ENCODE results near the gene HMX3.

The HMX3 gene

DNA sequence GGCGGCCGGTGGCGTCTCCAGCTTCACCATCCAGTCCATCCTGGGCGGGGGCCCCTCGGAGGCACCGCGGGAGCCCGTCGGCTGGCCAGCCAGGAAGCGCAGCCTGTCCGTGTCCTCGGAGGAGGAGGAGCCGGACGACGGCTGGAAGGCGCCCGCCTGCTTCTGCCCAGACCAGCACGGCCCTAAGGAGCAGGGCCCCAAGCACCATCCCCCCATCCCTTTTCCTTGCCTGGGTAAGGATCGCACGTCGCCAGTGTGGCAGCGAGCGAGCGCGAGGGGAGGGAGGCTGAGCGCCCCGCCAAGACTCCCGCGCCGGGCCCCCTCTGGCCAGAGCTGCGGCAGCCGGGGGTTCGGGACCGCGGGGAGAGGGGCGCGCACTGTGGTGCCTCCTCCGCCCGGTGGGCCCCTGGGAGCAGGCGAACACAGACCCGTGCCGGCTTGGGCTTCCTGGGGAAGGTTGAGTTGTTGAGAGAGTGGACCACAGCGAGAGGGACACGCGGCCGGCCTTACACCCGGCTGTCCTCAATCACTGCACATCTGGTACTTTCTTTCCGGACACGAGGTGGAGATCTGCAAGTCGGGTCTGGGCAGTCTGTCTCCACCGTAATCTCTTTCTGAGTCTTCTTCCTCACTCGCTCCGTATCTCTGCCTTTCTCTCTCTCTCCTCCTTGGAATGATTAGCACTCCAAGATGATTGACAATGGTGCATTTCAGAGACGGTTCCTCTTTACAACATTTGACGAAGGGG lies 12.8 kb downstream of the HMX3 start:
- H3K27ac Mint-ChIP-seq: peak overlapping the region; percentile 76
- peak overlapping the region; percentile 60 for H3K4me3 Mint-ChIP-seq

DNA sequence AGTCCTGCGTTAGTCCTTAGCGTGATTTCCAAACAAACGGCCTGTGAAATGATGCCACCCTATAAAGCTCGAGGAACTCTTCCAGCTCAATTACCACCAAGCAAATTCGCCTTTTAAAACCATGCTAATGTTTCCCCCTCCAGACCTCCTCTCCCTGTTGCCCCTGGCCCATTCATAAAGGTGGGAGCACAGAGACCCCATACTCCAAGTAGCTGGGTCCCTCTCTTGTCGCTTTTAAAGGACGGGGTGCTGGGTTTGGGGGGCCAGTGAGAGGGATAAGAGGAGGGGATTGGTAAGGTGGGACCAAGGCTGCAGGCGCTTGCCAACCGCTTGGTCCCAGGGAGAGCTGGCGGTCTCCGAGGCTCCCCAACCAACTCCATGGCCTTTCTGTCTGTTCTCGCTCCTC lies 13.4 kb downstream of the HMX3 start:
- Mint-ChIP-seq H3K4me1 (peaks cover 72% of the 10 kb centered on the region), H3K4me3 (peak overlapping the region; percentile 60), H3K9me3 (no peaks in the 10 kb centered on the region), H3K27ac (peak overlapping the region; percentile 76), H3K36me3 (peaks cover 15% of the 10 kb centered on the region), H3K27me3 (peaks cover 76% of the 10 kb centered on the region)
- no peak for DNase-seq
- CTCF ChIA-PET: interaction anchor here (0.9 to 3.4 kb wide), 6 partner anchors 8 to 1008 kb away, joined by 3 to 16 read pairs (median 3); no protein-coding TSS in a partner anchor

More for the DNA sequence above, 12.8 kb downstream of the HMX3 start:
- DNase-seq: no peak
- CTCF ChIA-PET: interaction anchor here (1.0 to 3.4 kb wide), 4 partner anchors 8 to 232 kb away, joined by 3 to 16 read pairs (median 4); no protein-coding TSS in a partner anchor
- Mint-ChIP-seq H3K9me3 (no peaks in the 10 kb centered on the region), H3K27me3 (peaks cover 81% of the 10 kb centered on the region), H3K4me1 (peaks cover 71% of the 10 kb centered on the region), H3K36me3 (peaks cover 13% of the 10 kb centered on the region)

DNA sequence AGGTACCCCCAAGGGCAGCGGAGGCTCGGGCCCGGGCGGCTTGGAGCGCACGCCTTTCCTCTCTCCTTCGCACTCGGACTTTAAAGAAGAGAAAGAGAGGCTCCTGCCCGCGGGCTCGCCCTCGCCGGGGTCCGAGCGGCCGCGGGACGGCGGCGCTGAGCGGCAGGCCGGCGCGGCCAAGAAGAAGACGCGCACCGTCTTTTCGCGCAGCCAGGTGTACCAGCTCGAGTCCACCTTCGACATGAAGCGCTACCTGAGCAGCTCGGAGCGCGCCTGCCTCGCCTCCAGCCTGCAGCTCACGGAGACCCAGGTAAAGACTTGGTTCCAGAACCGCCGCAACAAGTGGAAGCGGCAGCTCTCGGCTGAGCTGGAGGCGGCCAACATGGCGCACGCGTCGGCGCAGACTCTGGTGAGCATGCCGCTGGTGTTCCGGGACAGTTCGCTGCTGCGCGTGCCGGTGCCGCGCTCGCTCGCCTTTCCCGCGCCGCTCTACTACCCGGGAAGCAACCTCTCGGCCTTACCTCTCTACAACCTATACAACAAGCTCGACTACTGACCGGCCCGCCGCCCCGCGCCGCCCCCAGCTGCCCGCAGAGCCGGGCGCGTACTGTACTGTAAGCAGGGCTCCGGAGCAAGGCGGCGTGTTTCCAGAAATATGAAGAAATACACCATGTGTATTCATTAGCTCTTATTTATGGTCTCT lies 13.9 kb downstream of the HMX3 start:
- CTCF ChIA-PET: interaction anchor here (0.9 to 3.4 kb wide), 6 partner anchors 9 to 1008 kb away, joined by 3 to 16 read pairs (median 3); no protein-coding TSS in a partner anchor
- peaks cover 17% of the 10 kb centered on the region for H3K36me3 Mint-ChIP-seq
- peaks cover 67% of the 10 kb centered on the region for H3K4me1 Mint-ChIP-seq
- H3K4me3 Mint-ChIP-seq: peak overlapping the region; percentile 64
- peak overlapping the region; percentile 47 for H3K27ac Mint-ChIP-seq
- peaks cover 70% of the 10 kb centered on the region for H3K27me3 Mint-ChIP-seq
- peak; percentile 60 for DNase-seq
- H3K9me3 Mint-ChIP-seq: no peaks in the 10 kb centered on the region

DNA sequence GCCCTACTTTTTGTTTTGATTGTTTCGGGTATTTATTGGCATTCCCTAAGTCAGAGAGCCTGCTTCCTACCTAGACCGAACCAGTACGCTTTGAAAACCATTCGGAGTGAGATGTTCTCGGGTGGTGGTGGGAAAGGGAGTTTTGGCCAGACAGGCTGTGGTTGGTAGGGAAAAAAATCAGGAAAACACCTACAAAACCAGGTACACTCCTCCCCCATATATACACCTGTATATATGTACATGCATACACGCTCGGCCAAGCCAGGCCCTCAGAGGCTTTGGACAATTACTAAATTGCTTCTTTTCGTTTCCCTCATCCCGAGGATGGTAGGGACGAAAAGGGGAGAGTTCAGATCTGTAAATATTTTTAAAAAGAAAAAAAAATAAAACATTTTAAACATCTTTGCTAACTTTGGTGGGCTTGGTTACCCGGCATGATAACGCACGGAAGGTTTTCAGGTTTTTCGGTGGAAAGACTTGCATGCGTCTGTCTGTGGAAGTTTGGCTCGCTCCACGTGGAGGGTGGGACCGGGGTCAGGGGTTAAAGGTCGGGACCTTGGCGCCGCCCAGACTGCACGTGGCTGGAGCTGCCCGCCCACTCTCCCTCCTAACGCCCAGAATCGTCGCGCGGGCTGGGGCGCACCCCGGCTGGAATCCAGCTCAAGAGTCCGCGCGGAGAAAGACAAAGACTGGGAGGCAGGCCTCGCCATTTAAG lies 14.7 kb downstream of the HMX3 start:
- Mint-ChIP-seq H3K27ac (peak overlapping the region; percentile 47), H3K9me3 (no peaks in the 10 kb centered on the region), H3K4me3 (peak overlapping the region; percentile 64), H3K36me3 (peaks cover 21% of the 10 kb centered on the region), H3K27me3 (peaks cover 63% of the 10 kb centered on the region), H3K4me1 (peaks cover 64% of the 10 kb centered on the region)
- CTCF ChIA-PET: interaction anchor here (1.0 to 3.4 kb wide), 7 partner anchors 10 to 407 kb away, joined by 3 to 16 read pairs (median 3); no protein-coding TSS in a partner anchor
- DNase-seq: peak; percentile 44

DNA sequence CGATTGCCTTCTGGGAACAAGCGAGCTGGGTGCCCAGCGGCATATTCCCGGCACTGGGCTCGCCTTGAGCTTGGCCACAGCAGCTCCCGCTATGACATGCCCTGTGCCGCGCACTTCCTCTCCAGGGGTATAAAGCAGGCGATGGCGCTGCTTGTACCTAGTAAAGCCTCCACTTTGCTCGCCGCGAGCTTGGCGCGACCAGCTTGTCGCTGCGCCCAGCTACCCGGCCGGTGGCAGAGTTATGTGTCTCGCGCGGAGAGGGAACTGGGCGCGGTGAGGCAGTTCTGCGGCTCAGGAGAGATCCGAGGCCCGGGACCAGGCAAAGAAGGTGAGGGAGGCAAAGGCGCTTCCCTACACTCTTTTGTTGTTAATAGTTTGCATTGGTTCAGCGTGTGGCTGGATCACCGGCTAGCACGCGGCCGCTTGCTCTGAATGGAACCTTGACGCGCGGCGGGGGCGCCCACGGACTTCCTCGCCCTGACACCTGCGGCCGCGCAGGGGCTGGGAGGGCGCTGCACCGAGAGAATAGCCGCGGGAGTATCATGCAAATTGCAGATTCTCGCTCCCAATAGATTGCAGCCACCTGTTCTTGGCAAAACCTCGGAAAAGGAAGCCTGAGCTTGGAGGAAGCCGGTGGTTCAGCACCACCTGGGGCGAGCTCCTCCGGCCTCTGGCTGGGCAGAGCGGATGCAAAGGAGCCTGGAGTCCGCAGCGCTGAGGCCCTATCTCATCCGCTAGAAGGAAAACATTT lies 15.4 kb downstream of the HMX3 start:
- peak; percentile 51 for DNase-seq

DNA sequence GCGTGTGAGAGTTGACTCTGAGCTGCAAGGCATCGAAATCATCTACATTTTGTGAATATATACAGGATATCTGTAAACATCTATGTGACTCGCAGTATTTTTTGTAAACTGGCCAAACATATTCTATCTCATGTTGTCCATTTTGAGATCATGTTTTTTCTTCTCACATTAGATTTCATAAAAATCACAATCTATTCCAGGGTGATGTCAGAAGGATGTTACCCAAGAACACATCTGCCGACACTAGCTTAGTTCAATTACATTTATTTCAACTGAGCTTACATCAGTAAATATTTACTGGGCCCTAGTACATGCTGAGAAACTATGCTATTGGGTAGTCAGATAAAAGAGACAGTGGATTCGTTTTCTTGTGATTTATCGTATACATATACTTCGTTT lies 16.0 kb downstream of the HMX3 start:
- no peak for DNase-seq
- Mint-ChIP-seq H3K27me3 (peaks cover 50% of the 10 kb centered on the region), H3K9me3 (no peaks in the 10 kb centered on the region), H3K4me3 (peak overlapping the region; percentile 58), H3K27ac (no peak overlapping the region), H3K4me1 (peaks cover 68% of the 10 kb centered on the region), H3K36me3 (peaks cover 29% of the 10 kb centered on the region)
- CTCF ChIA-PET: interaction anchor here (1.0 to 3.4 kb wide), 2 partner anchors 18 to 229 kb away, joined by 3 to 16 read pairs; no protein-coding TSS in a partner anchor

More for the DNA sequence above, 15.4 kb downstream of the HMX3 start:
- peaks cover 65% of the 10 kb centered on the region for H3K4me1 Mint-ChIP-seq
- H3K4me3 Mint-ChIP-seq: peak overlapping the region; percentile 58
- H3K27ac Mint-ChIP-seq: no peak overlapping the region
- H3K9me3 Mint-ChIP-seq: no peaks in the 10 kb centered on the region
- CTCF ChIA-PET: interaction anchor here (1.0 to 3.4 kb wide), 5 partner anchors 12 to 406 kb away, joined by 3 to 16 read pairs (median 3); no protein-coding TSS in a partner anchor
- peaks cover 25% of the 10 kb centered on the region for H3K36me3 Mint-ChIP-seq
- peaks cover 56% of the 10 kb centered on the region for H3K27me3 Mint-ChIP-seq

DNA sequence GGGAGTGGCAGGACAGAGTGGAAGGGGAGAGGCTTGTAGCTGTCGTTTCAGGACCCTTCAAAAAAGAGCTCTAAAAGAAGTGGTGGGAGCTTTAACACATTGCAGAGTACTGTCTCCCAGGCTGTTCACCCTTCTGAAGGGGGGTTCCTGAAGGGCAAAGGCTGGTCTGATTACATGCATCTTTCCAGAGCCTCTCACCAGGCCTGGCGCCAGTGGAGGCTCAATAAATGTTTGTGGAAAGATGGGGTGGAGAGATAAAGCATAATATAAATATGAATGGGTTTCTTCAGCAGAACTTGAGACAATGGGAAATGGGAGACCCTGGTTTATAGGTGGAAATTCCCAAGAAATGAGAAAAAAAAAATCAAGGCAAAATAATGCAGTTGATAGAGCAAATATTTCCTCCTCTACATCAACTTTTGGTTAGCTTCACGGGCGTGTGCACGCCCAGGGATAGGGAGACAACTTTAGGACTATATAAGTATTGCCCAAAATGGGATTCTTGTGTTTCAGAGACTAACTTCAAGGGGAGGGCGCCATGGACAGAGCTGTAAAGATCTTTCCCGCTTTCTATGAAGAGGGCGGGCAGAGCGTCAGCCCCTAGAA lies 17.8 kb downstream of the HMX3 start:
- Mint-ChIP-seq H3K4me3 (peak overlapping the region; percentile 98), H3K27me3 (peaks cover 31% of the 10 kb centered on the region), H3K36me3 (peaks cover 43% of the 10 kb centered on the region), H3K27ac (peak overlapping the region; percentile 99), H3K9me3 (no peaks in the 10 kb centered on the region), H3K4me1 (peaks cover 77% of the 10 kb centered on the region)
- DNase-seq: no peak
- CTCF ChIA-PET: interaction anchor here (0.5 to 1.6 kb wide), 4 partner anchors 8 to 1099 kb away, joined by 3 to 4 read pairs (median 3); no protein-coding TSS in a partner anchor

DNA sequence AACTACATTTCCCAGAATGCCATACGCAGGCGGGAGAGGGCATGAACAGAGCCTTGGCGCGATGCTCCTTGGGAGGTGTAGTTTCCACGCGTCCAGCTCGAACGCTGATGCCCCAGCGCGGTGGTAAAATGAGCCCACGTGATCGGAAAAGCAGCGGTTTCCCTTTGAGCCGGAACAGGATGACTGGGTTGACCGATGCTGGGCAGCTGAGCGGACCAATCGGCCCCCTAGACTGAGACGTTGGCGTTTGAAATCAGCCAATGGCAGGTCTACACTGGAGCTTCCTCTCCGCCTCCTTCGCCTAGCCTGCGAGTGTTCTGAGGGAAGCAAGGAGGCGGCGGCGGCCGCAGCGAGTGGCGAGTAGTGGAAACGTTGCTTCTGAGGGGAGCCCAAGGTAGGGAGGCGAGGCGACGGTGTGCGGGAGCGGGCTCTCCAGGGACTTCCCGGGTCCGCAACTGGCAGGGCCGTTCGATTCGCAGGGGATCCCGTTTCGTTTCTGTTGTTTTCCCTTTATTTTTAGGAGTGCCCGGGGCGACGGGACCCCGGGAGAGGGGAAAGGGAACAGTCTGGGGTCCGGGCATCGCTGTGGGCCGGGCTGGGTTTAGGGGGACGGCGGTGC lies 18.4 kb downstream of the HMX3 start, which contains the start of gene BUB3:
Gene BUB3, plus strand, starts transcription at position 311 of the 619 bp plus-strand sequence. CDS start 516 bp downstream, outside the sequence.
- Mint-ChIP-seq H3K4me3 (peak within 1 kb of the TSS; percentile 98), H3K36me3 (peaks cover 43% of the 10 kb centered on the region), H3K4me1 (peaks cover 76% of the 10 kb centered on the region), H3K27me3 (peaks cover 25% of the 10 kb centered on the region), H3K27ac (peak within 1 kb of the TSS; percentile 99), H3K9me3 (no peaks in the 10 kb centered on the region)
- DNase-seq: peak; percentile 97
- CTCF ChIA-PET: interaction anchor here (1.1 to 1.6 kb wide), 3 partner anchors 9 to 21 kb away, joined by 3 to 4 read pairs (median 3); no protein-coding TSS in a partner anchor

DNA sequence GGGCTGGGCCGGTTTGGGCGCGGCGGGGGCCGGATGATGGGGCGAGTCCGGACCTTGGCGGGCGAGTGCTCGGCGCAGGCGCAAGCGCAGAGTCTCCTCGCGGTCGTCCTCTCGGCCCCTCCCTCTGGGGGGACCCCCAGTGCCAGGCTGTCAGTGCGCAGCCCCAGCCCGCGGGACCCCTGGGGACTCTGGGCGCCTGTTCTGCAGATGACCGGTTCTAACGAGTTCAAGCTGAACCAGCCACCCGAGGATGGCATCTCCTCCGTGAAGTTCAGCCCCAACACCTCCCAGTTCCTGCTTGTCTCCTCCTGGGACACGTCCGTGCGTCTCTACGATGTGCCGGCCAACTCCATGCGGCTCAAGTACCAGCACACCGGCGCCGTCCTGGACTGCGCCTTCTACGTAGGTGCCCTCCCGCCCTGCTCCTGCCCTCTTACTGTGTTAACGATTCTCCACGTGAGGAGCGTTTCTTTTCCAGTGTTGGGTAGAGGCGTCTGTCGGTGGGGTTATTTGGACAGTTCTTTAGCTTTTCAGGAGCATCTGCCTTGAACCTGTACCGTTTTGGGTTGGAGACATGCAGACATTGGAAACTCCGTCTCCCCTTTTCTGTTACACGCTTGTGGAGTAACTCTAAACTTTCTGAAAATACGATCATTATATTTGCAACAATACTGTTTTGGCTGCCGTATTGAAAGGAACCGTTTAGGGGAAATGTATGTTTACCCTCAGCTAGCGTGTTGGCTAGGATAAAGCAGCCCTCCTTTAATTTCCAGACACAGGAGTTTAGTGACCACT lies 19.1 kb downstream of the HMX3 start:
- peaks cover 47% of the 10 kb centered on the region for H3K36me3 Mint-ChIP-seq
- peaks cover 18% of the 10 kb centered on the region for H3K27me3 Mint-ChIP-seq
- H3K9me3 Mint-ChIP-seq: no peaks in the 10 kb centered on the region
- DNase-seq: peak; percentile 62
- H3K4me3 Mint-ChIP-seq: peak overlapping the region; percentile 98
- peaks cover 79% of the 10 kb centered on the region for H3K4me1 Mint-ChIP-seq
- peak overlapping the region; percentile 99 for H3K27ac Mint-ChIP-seq
- CTCF ChIA-PET: interaction anchor here (1.6 to 1.8 kb wide), 2 partner anchors 9 to 87 kb away, joined by 3 to 4 read pairs; no protein-coding TSS in a partner anchor

DNA sequence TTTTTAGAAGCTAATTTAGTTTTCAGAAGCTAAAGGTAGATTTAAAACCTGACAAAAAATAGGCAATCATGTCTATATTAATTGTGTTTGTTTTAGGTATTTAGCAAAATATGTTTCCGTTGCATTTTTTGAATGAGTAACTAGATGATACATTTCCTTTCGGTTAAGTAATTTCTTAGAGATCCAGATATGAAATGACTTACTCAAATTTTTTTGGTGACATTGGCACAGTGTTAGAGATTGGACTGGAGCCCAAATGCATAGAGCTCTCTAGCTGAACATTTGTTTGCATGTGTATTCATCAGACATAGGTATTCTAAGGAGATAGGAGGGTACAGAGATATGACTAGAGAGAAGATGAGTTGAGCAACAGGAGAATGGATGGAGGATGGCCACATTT lies 20.3 kb downstream of the HMX3 start:
- CTCF ChIA-PET: interaction anchor here (1.8 kb wide), 1 partner anchor 86 kb away, joined by 3 read pairs; no protein-coding TSS in a partner anchor
- Mint-ChIP-seq H3K27ac (peak overlapping the region; percentile 61), H3K4me3 (peak overlapping the region; percentile 98), H3K9me3 (no peaks in the 10 kb centered on the region), H3K27me3 (peaks cover 6% of the 10 kb centered on the region), H3K36me3 (peaks cover 54% of the 10 kb centered on the region), H3K4me1 (peaks cover 79% of the 10 kb centered on the region)
- no peak for DNase-seq

DNA sequence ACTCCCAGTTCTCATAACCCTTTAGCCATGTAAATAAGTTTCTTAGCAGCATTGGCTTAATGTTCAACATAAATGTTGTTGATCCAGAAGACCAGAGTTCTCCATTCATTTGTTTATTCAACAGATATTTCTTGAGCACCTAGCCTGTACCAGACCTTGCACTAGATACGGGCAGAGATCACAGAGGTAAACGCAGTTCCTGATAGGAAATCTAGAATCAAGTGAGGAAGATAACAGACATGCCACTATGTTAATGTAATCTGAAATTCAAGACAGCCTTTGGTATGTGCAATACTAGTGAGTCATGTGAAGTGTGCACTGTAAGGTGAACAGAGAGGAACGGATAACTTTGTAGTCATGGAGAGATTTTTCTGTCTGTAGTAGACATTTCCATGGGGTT lies 21.4 kb downstream of the HMX3 start:
- CTCF ChIA-PET: no interaction called here
- Mint-ChIP-seq H3K27me3 (no peaks in the 10 kb centered on the region), H3K4me3 (peak overlapping the region; percentile 4), H3K9me3 (no peaks in the 10 kb centered on the region), H3K27ac (peak overlapping the region; percentile 0), H3K4me1 (peaks cover 78% of the 10 kb centered on the region), H3K36me3 (peaks cover 62% of the 10 kb centered on the region)
- no peak for DNase-seq

DNA sequence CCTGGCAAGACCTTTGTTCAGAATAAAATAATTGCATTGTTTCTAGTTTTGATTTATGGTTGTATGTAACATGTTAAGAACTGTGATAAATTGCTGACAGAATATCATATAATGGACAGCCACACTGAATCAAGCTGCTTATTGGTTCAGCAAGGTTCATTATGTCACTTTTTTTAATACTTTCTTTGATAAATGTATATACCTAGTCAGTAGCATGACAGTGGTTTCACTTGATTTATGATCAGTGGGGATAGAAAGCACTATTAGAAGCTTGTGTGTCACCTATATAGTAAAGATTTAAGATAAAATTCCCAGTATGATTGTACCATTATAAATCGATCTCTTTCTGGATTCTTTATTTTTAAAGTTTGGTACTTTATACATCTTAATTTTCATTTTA lies 22.9 kb downstream of the HMX3 start:
- Mint-ChIP-seq H3K27me3 (no peaks in the 10 kb centered on the region), H3K9me3 (no peaks in the 10 kb centered on the region), H3K4me1 (peaks cover 73% of the 10 kb centered on the region), H3K36me3 (peaks cover 73% of the 10 kb centered on the region), H3K4me3 (peak overlapping the region; percentile 24), H3K27ac (no peak overlapping the region)
- CTCF ChIA-PET: interaction anchor here (1.1 kb wide), 1 partner anchor 64 kb away, joined by 4 read pairs; no protein-coding TSS in a partner anchor
- DNase-seq: no peak
